H1 (cell line): ENCODE measurements around the gene HORMAD2. TPM values are rescaled to one million over a fixed set of nuclear protein-coding genes. Genes with fewer than 3 reads are reported as not detected.

Experiments
- BACH1 ChIP-seq: IDR thresholded peaks from 2 replicates; pipeline ENCODE4 v1.6.1; 2012; ENCODE audit warnings: low read length, improper control_type of control experiment
- CHD1 ChIP-seq: IDR thresholded peaks from 2 replicates; pipeline ENCODE4 v1.6.1; 2012; ENCODE audit warnings: low read depth, low read length, improper control_type of control experiment
- CHD7 ChIP-seq: fragments of 300-600 bp; sonication (generic); IDR thresholded peaks from 2 replicates; pipeline ENCODE4 v1.7.1; 2012; ENCODE audit warnings: low read length, moderate library complexity, mild to moderate bottlenecking, inconsistent platforms; ENCODE audit not compliant: insufficient replicate concordance
- POLR2AphosphoS5 ChIP-seq: IDR thresholded peaks from 2 replicates; pipeline ENCODE4 v1.6.1; 2011; ENCODE audit warnings: low read depth, low read length
- RAD21 ChIP-seq, 2 experiments: IDR thresholded peaks in 1 of 2; conservative IDR thresholded peaks in 1 of 2; 2 replicates each; pipeline ENCODE4 v1.6.1; 2011; ENCODE audit warnings: low read depth in 2 of 2, low read length in 2 of 2, improper control_type of control experiment in 1 of 2, inconsistent platforms in 1 of 2, mild to moderate bottlenecking in 1 of 2, moderate library complexity in 1 of 2
- SP1 ChIP-seq: IDR thresholded peaks from 2 replicates; pipeline ENCODE4 v1.6.1; 2011; ENCODE audit warnings: low read depth, low read length
- TEAD4 ChIP-seq: IDR thresholded peaks from 2 replicates; pipeline ENCODE4 v1.6.1; 2012; ENCODE audit warnings: low read depth, low read length, inconsistent platforms, mixed read lengths
- polyA plus RNA-seq, 7 experiments: library from polyadenylated mRNA; depleted of rRNA in 3 of 7; stranded (reverse) in 5 of 7; unstranded in 2 of 7; fragments of >200 nt in 5 of 7; fragments of 200-250 nt in 2 of 7; gene quantifications; 1 replicate in 5 of 7; 2 replicates in 1 of 7; 4 replicates in 1 of 7; pipeline versions ENCODE4 v1.2.1 to v1.2.3, GENCODE V29; 2011 to 2013; ENCODE audit warnings: missing spikeins in 2 of 7, mixed read lengths in 2 of 7
- total RNA-seq: library from RNA; stranded (reverse); fragmentation: NEBNext Ultra II Directional; extraction: Animal tissue kit (Norgen Biotek cat#: 25700); gene quantifications from 2 replicates; pipeline ENCODE4 v1.2.1, GENCODE V29; 2021

Gene HORMAD2
- total and polyA plus RNA-seq, 2 of the 8 experiments (the other 6 are each of a cell fraction or from before 2014, with no cell fraction given), result 0.03 TPM; not detected in 1

DNA sequence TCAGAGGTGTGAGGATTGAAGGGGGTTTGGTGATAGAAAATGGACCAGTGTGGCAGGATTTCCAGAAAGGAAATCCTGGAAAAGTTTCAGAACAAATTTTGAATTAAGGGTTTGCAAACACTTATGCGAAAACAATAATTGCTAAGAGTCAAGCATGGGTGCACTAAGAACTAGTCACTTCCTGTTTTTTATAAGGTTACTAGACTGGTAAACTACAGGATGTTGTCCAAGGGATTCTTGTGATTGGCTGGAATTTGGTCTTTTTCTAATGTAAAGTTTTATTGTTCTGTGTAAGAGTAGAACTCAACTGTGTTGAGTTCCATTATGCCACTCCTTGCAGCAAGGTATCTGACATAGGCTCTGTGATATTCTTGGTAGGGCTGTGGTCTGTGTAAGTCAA, 112.2 kb downstream of the HORMAD2 start (continued):
- TF ChIP-seq CHD7 (no peak), SP1 (no peak), CHD1 (no peak), TEAD4 (no peak), BACH1 (no peak), RAD21 (IDR thresholded peaks at IDR 0.05 in 1 of 2, conservative IDR thresholded peaks at IDR 0.05 in 1 of 2; ENCODE audit: low read depth in 2 of 2, low read length in 2 of 2) (no peak), POLR2AphosphoS5 (no peak)
